GM12864 (cell line): ENCODE measurements around the gene ATP6AP2.

ENCODE experiments used
- DNase-seq: peaks from one replicate; pipeline ENCODE4 v3.0.0-alpha.2; 2011; ENCODE audit warnings: low read depth
- H3K4me3 ChIP-seq: 2 replicates; pipeline ENCODE4 v1.5.1; 2011; ENCODE audit warnings: mild to moderate bottlenecking, low read depth, low read length, control low read depth
- CTCF ChIP-seq: IDR thresholded peaks from 2 replicates; pipeline ENCODE4 v1.5.1; 2011; ENCODE audit warnings: low read depth, mild to moderate bottlenecking, moderate library complexity, low read length, control low read depth, inconsistent platforms; ENCODE audit errors: missing control alignments

ATP6AP2 gene

DNA sequence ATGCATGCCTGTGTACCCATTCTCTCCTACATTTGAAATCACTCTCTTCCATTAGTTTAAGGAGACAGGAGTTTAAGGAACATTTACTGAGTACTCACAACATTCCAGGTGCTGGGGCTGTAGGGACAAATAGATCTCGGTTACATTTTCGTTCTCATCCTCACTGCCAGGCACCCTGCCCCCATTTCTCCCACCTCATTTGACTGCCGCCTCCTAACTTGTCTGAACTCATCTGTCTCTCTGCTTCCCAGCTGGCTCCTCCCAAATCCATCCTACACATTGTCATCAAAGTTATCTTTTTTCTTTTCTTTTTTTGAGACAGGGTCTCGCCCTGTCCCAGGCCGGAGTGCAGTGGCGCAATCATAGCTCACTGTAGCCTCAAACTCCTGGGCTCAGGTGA is 22.7 kb downstream of the ATP6AP2 start:
- no peak overlapping the region for H3K4me3 ChIP-seq
- no peak for TF ChIP-seq CTCF
- no peak for DNase-seq

DNA sequence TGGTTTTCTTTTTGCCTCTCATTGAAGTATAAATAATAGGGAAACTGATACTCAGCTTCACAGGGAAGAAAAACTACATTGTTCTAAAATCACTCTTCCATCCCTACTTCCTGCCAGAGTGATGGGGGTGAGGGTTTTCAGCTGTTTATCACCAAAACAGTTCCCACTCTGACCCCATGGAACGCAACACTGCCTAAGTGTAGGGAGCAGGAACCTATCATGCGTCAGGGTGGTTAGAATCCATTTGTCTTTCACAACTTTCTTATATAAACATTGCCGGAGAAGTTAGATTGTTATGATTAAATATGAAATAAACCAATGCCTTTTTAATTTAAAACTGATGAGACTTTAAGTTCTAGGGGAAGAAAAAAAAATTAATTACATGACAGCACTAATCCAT is 26.6 kb downstream of the ATP6AP2 start:
- no peak for TF ChIP-seq CTCF
- DNase-seq = no peak
- no peak overlapping the region for H3K4me3 ChIP-seq

- DNase-seq = no peak
- TF ChIP-seq CTCF = no peak
- no peak overlapping the region for H3K4me3 ChIP-seq
These were observed 31.7 kb downstream of the ATP6AP2 start for GRCh38 chrX:40612511-40612910.

DNA sequence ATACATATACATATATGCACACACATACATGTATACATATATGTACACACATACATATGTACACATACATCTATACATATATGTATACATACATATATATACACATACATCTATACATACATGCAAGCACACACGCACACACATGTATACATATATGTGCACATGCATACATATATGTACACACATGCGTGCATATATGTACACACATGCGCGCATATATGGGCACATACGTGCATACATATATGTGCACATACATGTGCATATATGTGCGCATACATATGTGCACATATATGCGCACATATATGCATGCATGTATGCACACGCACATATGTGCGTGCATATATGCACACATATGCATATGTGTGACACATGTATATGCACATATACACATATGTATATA is 35.2 kb downstream of the ATP6AP2 start:
- DNase-seq = no peak
- TF ChIP-seq CTCF = no peak
- H3K4me3 ChIP-seq = no peak overlapping the region

DNA sequence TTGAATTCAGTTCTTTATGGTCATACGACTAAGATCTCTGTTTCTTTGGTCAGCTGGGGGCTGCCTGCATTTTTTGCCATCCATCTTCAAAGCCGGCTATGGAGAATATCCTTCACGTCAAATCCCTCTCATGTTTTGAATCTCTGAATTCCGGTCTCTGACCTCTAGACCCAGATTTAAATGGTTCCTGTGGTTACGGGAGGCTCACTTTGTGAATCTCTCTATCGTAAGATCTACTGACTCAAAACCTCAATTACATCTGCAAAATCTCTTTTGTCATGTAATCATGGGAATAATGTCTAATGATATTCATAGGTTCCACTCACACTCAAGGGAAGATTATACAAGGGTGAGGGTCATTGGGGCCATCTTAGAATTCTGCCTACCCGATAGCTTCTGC is 36.8 kb downstream of the ATP6AP2 start:
- no peak for TF ChIP-seq CTCF
- DNase-seq = no peak
- H3K4me3 ChIP-seq = no peak overlapping the region

- no peak for TF ChIP-seq CTCF
- DNase-seq = no peak
- H3K4me3 ChIP-seq = no peak overlapping the region
These were observed 41.8 kb downstream of the ATP6AP2 start for GRCh38 chrX:40622479-40623138.

GRCh38 chrX:40623139-40623536 is 42.4 kb downstream of the ATP6AP2 start, which contains the start of gene MPC1L:
TSS of gene MPC1L (plus strand) at chrX:40623428. CDS start at chrX:40623566, 138 bp downstream.
- DNase-seq = no peak
- no peak within 1 kb of the TSS for H3K4me3 ChIP-seq
- no peak for TF ChIP-seq CTCF
